NCI-H2171 treated with DMSO at 0.1 percent for 48 hours (cell line): ENCODE data around the gene PSMB9.
"Not testable (repeated sequence)": the region's sequence is repeated elsewhere in the genome, so short reads cannot be mapped to it uniquely, and the experiment has no call there.

Experiments
- DNase-seq: peaks from one replicate; lab custom pipeline; 2025; lab: John Stamatoyannopoulos, UW

PSMB9 gene

DNA sequence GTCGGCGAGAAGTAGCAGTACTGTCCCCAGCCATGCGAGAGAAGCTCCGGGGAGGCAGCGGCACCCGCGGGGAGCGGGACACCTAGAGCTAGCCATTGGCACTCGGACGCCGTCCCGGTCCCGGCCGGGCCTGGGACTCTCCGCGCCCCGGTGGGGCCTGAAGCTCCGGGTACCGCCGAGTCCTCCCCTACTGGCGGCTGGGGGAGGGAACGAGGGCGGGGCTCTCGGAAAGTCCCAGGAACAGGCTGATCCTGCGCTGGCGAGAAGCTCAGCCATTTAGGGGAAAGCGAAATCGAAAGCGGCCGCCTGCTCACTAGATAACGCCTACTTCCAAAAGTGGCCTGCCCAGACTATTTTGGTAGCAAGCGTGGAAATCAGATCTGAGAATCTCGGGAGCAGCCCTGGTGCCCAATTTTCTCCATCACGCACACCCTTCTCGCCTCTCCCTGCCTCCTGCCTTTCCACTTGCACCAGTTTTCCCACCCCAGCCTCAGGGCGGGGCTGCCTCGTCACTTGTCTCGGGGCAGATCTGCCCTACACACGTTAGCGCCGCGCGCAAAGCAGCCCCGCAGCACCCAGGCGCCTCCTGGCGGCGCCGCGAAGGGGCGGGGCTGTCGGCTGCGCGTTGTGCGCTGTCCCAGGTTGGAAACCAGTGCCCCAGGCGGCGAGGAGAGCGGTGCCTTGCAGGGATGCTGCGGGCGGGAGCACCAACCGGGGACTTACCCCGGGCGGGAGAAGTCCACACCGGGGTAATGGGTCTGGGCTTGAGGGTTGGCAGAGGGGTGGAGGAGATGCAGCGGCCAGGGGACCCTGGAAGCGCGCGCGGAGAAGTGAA is at the start of gene PSMB9, which contains the start of gene TAP1:
PSMB9 (plus strand) TSS at position 652 of the 835 bp plus-strand sequence; CDS start at position 690, 38 bp downstream.
TAP1 (minus strand) TSS at position 164 of the 835 bp plus-strand sequence; CDS start at position 96, 68 bp downstream.
- DNase-seq, result peak; percentile 84

DNA sequence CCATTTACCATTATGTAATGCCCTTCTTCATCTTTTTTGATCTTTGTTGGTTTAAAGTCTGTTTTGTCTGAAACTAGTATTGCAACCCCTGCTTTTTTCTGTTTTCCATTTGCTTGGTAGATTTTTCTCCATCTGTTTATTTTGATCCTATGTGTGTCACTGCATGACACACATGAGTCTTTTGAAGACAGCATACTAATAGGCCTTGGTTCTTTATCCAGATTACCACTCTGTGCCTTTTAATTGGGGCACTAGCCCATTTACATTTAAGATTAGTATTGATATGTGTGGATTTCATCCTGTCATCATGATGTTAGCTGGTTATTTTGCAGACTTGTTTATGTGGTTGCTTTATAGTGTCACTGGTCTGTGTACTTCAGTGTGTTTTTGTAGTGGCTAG is 48.6 kb upstream of the PSMB9 start:
- not testable (repeated sequence) for DNase-seq

DNA sequence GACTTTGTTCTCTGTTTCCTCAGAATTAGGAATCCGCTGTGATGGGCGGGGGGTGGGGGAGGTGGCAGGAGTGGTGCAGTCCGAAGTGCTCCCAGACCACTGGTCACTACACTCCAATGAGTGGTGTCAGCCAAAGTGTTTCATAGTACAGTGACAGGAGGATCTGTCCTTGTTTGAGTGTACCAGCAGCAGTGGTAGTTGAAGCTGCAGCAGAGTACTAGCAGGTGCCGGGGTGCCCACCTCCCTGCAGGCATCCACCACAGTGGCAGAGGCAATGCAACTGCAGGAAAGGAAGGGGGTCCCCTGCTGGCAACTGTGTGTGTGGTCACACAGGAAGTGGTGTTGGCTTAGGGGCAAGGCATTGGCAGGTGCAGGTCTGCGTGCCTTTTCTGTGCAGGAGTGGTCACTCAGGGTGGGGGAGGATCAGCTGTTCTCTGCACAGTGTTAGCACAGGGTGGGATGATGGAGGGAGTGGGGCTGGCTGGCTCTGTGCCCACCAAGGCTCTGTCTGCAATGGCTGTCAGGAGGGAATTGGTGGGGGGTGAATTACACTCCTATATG is 46.9 kb upstream of the PSMB9 start:
- DNase-seq, result no peak

DNA sequence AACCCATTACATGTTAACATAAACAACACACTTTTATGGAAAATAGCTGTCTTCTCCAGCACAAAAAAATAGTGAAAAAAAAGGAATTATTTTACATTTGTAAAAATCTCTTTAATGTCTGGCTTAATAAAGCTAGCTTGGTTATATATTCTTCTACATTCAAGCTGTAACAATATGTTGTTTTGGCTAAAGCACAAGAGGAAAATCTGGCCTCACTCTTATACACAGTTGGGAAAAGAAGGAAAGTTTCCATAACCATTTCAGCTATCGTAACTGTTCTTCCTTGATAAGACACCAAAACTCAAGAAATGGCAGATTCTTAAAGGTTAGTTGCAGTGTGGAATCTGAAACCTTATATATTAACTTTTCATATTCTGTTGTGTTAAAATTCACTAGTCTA is 44.8 kb upstream of the PSMB9 start:
- no peak for DNase-seq

DNA sequence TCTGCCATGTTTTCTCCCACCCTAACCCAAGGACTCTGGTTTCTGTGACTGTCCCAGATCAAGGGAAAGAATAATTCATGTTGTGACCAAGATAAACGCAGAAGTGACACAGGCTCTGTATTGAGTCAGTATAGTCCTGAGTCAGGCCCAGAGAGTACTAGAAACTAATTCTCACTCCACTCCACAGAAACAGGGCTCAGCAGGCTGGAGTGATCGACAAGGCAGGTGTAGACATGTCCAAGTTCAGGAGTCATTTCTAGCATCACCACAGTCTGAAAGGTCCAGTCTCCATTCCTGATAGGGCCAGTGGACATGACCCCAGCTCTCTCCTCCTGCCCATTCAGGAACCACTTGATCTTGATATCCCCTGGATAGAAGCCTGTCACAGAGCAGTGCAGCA is 39.8 kb upstream of the PSMB9 start:
- DNase-seq, result no peak

DNA sequence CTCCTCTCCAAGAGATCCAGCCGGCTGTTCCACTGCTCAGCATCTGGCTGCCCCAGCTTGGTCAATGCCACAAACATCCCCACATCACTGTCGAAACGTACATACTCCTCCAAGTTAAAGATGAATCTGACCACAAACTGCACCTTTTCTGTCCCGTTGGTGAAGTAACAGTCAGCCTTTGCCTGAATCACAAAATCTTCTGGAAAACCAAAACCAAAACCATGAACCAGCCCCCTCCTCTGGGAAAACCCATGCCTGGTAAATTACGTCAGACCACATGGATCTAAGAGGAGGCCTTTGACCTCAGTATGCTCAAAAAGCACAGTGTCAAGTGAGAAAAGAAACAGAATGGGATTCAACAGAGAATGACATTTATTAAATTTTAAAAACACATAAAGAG is 38.9 kb upstream of the PSMB9 start:
- DNase-seq, result no peak

DNA sequence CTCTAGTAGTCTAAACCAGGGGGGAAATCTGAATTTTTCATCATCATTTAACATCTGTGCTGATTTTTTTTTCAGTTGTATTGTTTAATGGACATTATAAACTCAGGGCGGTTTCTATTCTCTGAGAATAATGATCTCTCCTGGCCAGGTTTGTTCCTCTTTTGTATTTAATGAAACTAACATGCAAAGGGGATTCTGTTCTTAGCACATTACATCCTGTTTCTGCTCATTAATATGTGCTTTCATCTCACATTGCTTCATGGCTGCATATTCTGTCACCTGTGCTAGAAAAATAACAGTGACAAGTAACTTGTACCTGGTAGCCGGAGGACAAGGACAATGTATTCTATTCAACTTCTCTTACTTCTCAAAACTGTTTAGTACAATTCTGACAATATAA is 38.0 kb upstream of the PSMB9 start:
- DNase-seq, result no peak

DNA sequence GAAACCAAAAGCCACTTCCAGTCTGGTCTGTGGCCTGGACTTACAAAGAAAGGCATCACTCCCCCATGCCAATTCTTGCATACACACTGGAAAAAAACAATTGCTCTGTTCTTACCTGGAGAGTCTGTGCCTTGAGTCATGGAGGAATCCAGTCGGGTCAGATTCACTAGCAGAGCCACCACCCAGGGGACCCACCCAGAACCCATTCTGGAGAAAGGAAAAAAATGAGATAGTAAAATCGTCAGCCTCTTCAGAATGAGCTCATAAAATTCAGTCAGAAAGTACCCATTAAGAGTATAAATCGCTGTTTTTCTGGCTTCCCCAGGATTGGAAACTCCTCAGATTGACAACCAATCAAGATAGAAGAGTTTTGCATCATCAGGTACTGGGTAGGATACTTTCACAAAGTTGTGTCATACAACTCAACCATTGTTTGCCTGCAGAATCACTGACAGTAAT is 37.2 kb upstream of the PSMB9 start, which contains the start of gene HLA-DOB:
HLA-DOB (minus strand) TSS at position 257 of the 459 bp plus-strand sequence; CDS start at position 206, 51 bp downstream.
- DNase-seq, result no peak

DNA sequence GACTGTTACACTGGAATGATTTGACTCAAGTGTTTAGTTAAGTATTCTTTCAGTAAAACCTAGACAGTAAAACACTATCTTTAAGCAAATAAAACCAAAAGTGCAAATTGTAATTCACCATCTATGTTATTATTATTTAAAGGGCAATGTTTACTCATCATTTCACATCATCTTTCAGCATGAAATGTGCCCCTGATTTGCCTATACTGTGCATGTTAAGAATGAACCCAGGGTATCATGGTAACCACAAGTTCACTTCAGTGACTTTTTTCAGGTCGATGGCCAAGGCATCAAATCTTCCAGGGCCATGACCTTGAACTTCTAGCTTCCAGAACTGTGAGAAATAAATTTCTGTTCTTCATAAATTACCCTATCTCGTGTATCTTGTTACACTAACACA is 35.1 kb upstream of the PSMB9 start:
- no peak for DNase-seq

DNA sequence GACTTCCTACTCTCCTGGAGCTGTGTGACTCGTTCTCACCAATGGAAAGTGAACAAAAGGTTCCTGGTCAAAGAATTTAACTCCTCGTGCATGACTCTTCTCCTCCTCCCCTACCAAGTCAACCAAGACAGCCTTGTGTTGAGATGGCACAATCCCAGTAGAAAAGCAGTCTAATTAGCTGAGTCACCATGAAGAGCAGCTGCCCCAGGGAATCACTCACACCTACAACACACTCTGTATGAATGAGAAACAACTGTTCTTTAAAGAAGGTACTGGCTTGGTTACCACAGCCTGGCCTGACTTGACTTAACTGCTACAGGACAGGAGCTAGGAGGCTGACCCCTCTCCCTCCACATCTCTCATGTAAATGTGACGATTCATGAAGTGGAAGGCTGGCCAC is 34.3 kb upstream of the PSMB9 start:
- DNase-seq, result no peak

DNA sequence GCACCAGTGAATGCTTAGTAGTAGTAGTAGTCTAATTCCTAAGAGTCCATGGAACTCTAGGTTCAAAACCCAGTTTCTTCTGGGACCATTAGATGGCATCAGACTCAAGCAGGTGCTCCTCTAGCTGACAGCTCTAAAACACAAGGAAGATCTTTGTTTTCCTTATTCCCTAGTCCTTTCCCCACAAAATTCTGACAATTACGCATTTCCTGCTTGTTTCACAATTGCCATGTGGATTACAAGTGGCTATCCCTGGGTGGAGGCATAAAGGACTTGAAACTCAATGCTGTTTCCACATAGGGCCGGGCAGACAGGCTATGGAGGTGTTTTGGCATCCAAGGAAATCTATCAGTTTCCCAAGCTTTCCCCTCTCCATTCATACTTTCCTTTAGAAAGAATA is 28.0 kb upstream of the PSMB9 start:
- no peak for DNase-seq

DNA sequence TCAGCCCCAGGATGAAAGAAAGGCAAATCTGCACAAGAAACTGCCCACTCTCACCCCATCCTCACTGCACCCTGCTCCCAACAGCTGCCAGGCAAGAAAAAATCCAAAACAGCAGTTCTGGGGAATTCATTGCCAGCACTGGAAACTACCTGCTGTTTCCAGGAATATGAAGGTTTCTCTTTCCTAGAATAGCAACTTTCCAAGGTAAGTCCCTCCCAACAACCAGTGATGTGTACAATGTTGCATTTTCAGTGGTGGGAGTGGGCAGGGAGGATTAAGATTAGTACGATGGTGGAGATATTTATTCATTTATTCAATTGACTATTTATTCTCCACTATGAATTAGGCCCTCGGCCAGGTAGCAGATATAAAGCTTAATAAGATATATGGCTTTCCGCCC is 27.0 kb upstream of the PSMB9 start:
- DNase-seq, result no peak

DNA sequence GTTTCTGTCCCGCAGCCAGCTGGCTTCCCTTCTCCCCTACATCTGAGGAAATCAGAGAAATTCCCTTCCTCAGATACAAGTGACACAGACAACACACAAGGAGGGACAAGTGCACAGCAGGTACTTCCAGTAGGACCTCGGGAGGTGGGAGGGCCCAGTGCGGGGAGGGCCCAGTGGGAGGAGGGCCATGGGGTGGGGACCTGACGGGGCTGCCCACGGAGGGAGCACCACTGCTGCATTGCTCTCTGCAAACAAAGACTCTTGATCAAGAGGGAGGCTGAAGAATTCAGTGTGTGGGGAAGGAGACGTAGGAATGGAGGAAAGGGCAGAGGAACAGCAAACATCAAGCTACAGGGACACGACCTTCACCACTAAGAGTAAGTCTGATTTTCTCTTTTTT is 24.5 kb upstream of the PSMB9 start:
- DNase-seq, result no peak

DNA sequence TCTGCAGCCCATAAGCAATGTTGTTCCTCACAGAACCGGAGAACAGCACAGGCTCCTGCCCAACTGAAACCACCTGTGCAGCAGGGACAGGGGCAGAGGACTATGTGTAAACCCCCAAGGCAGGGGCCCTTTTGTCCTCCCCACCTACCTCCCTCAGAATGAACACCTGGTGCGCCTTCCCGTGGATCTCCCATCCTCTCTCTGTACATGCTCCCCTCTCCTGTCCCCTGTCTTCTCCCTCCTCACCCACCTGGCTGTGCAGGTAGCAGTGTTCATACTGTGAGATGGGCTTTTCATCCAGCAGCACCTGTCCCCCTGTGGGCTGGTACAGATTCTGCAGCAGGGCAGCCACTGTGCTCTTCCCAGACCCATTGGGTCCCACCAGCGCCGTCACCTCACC is 24.0 kb upstream of the PSMB9 start:
- DNase-seq, result no peak

DNA sequence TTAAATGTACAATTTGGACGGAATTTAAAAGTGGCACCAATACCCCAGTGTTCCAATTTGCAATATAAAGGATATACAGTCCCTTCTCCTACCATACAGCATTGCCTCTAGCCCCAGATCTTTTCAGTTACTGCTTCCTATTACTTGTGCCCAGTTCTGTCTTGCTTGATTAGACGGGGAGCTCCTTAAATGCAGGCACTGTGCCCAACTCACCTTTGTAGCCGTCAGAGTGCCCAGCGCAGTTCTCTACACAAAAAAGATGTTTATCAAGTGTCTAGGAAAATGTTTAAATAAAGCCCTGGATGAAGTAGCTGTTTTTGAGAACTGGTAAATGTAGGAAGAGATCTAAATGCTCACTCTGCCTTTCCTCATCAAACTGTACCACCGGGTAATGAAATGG is 23.1 kb upstream of the PSMB9 start:
- no peak for DNase-seq

DNA sequence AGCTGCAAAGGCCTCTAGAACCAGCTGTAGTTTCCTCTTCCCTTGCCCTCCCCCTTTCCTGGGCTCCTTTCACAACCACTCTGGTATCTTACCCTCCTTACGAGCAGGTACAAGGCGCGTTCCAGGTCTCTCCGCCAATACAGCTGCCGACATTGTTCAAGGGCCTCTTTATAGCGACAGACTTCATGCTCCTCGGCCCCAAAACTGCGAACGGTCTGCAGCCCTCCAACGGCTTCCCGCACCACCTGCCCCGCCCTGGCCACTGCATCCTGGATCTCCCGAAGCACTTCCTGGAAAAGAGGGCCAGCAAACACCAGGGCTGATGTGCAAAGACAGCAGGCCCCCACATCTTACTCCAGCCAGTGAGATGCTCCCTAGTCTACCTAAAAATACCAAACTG is 21.5 kb upstream of the PSMB9 start:
- DNase-seq, result no peak

DNA sequence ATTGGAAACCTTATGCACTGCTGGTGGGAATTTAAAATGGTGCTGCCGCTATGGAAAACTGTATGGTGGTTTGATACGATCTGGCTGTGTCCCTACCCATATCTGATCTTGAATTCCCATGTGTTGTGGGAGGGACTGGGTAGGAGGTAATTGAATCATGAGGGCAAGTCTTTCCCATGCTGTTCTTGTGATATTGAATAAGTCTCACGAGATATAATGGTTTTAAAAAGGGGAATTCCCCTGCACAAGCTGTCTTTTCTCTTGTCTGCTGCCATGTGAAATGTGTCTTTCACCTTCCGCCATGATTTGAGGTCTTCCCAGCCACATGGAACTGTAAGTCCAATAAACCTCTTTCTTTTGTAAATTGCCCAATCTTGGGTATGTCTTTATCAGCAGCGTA is 20.3 kb upstream of the PSMB9 start:
- no peak for DNase-seq

DNA sequence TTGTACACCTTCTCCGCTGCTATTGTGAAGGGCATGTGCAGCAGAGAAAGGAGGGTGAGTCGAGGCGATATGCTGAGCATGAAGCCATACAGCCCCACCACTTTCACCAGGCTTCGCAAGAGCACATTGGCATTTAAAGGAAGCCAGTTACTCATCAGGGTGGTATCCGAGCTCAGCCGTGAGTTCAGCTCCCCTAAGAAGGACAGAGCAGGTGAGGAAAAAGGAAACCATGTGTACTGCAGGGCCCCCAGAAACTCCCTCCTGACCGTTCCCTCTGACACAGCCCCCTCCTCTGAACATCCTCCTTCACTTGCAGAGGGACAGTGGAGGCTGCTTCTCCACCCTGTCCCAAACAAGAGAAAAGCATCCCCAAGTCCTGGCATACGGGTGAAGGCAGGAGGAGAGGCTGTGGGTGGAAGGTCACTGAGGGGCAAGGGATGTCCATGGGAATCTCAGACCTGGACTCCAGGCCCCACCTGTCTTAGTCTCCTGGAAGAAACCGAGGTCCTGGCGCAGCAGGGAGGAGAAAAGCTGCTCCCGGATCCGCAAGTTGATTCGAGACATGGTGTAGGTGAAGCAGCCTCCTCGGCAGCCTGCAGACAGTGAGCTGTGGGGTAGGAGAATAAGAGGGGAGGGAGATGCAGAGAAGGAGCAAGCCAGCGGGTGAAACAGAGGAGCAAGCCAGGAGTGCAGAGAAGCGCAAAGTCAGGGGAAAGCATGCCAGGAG is 18.7 kb upstream of the PSMB9 start:
- DNase-seq, result no peak

DNA sequence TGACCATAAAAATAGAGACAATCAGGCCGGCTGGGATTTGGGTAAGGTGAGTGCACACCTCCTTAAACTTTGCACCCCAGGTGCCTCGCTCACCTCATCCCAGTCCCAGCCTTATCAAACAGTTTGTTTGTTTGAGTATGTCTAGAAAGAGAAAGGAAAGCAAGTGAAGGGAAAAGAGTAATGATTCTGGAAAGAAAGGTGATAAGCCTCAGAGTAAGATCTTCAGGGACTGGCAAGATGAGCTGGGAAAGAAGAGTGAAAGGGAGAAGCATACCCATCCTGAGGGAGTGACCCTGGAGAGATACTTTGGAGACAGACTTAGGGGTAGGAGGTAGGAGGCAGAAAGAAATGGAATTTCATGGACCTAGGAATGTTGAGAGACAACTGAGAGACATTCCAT is 17.1 kb upstream of the PSMB9 start:
- no peak for DNase-seq

DNA sequence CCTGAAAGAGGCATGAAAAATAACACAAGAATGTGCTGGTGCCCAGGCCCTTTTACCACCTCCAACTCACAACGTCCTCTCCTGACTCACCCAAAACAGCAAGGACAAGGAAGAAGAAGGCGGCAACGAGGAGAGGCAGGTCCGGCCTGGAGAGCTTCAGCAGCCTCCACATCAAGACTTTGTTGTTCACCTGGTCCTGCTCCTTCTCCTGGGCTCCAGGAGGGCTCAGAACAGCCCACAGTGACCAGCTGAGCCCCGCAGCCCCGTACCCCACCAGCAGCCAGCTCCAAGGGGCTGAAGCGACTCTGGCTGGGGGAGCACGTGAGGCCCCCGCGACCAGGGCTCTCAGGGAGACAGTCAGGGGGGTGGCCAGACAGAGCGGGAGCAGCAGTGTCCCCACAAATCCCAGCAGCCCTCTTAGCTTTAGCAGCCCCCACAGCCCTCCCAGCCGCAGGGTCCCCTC is 16.3 kb upstream of the PSMB9 start:
- DNase-seq, result no peak

DNA sequence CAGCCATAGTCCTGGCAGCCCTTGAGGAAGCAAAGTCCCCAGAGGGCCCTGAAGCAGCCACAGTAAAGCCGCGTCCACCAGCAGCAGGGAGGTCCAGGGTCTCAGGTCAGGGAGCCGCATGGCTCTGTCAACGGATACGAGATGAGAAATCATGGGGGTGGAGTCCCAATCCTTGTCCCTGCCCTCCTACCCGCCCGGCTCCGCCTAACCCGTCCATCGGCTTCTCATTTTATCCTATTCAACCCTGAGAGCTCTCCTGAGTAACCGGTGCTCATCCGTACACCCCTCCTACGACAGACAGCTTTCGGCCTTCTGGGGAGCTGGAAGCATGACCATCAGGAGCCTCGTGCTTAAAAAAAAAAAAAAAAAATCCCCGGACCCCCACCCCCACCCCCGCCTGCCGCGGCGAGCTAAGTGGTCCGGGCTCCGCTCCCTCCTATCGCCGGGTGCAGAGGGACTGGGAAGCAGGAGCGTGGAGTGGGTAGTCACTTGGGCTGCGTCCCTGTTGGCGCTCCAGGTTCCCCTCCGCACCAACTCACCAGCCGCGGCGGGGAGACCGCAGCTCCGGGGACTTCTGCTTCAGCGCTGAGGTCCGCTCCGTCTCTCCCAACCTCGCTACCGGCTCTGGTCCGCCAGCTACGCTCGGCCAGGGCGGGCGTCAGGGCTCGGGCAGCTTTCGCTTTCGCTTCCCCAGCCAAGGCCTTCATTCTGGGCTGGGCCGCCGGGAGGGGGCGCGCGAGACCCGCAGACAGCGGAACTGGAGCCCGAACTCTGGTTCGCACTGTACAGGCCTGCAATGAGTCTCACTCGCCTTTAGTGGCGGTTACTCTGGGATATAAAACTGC is 15.7 kb upstream of the PSMB9 start, which contains the start of gene TAP2:
TAP2 (minus strand) TSS at position 626 of the 845 bp plus-strand sequence; CDS start at position 120, 506 bp downstream.
- DNase-seq, result peak; percentile 83

DNA sequence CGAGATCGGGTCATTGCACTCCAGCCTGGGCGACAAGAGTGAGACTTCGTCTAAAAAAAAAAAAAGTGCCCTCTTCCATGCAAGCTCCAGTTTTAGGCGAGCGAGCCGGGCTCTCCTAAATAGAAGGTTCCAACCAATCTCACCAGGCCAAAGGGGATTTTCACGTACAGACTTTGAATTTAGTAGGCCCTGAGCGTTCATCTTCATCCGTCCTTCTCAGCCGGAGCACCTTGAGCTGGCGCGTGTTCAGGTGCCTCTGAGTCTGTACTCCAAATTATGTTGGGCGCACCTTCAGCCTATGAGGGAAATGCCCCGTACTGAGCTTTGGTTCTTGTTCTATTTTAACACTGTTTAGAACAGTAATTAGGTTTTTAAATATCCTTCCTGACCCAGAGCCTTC is 14.6 kb upstream of the PSMB9 start:
- DNase-seq, result no peak
